ENCODE measurements around the gene NUB1.

- TF ChIP-seq POLR2A (IDR thresholded peaks at IDR 0.05; ENCODE audit: low read length) (no peak), GATA1 (IDR thresholded peaks at IDR 0.05; ENCODE audit: low read depth, low read length) (no peak)
These were observed 28.5 kb upstream of the NUB1 start for GRCh38 chr7:151312831-151313809.
